NCI-H1436 (cell line): ENCODE results near the gene SLC15A3.

Source experiments
- DNase-seq: peaks from one replicate; lab custom pipeline; 2025; lab: John Stamatoyannopoulos, UW

Gene SLC15A3

DNA sequence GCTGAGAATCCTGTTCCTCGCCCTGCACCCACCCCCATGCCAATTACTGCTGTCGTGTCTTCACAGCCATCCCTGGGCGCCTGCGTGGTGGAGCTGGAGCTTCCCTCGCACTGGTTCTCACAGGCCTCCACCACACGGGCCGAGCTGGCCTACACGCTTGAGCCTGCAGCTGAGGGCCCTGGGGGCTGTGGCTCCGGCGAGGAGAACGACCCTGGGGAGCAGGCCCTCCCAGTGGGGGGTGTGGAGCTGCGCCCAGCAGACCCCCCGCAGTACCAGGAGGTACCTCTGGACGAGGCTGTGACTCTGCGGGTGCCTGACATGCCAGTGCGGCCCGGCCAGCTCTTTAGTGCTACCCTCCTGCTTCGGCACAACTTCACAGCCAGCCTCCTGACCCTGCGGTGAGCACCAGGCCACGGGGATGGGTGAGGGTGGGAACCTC lies 23.4 kb downstream of the SLC15A3 start:
- no peak for DNase-seq

DNA sequence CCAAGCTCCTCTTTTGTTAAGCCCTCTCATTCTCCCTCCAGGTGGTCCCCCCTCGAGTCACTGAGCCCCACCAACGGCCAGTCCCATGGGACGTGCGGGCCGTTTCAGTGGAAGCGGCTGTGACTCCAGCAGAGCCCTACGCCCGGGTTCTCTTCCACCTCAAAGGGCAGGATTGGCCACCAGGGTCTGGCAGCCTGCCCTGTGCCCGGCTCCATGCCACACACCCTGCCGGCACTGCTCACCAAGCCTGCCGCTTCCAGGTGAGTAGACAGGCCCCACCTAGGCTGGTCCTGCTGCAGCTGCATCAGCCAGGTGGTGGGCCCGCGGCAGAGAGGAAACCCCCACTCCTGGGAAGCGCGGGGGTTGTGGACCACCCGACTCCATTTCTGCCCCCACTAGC lies 24.4 kb downstream of the SLC15A3 start:
- no peak for DNase-seq

- DNase-seq, result no peak
Observed at GRCh38 chr11:60927061-60927592, 24.8 kb downstream of the SLC15A3 start.

DNA sequence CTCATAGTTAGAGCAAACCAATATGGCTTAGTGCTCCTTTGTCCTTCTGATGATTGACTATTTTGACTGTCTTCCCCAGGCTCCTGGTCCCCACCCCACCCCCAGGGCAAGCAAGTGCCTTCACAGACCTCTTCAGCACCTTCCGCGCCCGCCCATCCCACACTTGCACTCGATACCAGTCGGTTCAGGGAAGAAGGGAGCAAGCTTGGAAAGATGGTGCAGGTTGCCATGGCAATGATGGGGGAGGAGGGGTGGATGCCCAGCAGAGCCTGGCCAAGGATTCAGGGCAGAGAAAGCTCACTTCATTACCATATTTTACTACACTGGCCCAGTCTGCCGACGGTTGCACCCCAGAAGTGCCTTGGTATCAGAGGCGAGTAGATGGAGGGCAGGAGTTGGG lies 25.5 kb downstream of the SLC15A3 start:
- DNase-seq, result no peak

DNA sequence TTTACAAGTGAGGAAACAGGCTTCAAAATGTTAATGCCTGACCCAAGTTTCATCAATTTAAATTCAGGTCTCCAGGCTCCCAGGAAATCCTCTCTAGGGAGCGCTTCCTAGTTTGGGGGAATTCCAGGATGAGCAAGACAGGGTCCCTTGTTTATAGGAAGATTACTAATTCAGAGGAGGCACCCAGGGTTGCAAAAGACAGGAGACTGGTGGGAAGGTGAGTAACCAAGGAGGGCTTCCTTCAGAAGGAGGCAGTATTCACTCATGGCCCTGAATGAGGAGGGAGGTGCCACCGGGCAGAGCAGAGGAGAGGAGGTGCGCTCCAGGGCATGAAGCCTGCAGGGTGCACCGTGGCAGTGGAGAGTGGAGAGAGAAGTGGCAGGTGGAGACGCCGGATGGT lies 26.1 kb downstream of the SLC15A3 start:
- no peak for DNase-seq

DNA sequence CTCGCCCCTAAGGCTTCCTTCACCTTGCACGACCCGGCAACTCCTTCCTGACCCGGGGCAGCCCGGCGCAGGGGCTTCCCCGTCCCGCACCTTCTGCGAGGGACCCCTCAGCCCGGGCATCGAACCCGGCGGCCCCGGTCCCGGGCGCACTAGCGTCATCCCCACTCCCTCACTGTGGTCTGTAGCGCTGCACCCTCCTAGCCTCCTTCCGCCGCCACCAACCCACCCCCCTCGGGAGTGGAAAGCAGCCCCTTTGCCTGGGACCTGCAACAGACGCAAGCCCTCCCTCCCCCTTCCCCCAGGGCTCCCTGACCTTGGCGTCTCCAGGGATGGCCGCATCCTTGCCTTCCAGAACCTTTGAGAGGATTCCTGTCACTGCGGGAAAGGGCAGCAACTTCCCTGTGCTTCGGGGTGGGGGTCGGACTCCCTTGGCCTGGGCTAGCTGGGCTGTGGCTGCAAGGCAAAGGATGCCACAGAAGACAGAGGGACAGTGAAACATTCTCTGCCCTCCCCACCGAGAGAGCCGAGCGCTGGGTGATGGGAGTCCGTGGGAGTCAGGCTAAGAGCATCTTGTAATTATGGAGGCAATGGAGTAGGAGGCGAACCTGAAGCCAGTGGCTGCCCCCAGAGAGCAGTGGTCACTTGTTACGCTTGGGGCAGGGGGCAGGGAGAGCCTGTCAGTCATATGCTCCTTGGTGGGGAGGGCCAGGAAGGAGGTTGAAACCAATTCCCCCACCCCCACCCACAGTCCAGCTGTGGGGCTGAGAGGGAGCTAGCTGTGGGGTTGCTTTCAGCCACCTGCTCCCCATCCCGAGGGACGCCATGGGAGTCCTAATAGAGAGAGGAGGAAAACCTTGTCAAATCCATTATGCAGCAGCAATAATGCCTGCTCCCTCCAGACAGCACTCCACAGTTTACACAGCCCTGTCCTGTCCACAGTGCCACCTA lies 26.8 kb downstream of the SLC15A3 start:
- no peak for DNase-seq

DNA sequence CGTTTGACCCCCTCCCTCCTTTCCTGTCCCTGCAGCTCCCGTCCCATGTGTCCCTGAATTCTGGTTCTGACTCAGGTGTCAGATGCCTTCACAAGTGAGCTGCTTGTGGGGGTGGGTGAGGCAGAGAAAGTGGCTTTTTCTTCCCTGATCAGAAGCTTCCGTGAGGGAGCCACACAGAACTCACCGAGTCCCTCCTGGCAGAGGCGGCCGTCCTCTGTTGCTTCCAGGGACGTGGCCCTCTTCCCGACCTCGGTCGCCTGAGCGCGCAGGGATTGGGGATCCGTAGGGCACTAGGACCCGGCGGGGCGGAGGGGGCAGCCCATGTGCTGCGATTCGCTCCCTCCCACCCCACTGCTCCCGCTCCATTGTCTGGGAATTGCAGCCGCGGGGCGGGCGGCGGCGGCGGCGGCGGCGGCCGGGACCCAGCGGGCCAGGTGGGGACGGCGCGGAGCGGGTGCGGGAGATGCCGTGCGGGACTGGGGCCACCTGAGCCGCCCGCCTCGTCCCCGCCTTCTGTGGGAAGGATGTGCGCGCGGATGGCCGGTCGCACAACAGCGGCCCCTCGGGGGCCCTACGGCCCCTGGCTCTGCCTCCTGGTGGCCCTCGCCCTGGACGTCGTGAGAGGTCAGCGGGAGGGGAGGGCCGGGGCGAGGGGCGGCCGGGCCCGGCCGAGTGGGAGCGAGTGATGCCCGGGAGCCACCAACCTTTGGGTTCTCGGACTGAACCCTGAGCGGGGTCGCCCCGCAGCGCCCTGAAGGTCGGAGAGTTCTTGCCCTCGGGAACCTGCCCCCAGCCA lies 27.7 kb downstream of the SLC15A3 start, which contains the start of gene TMEM132A:
Gene TMEM132A, plus strand, starts transcription at position 351 of the 796 bp plus-strand sequence. Its CDS starts 174 bp downstream, at position 525.
- DNase-seq, result peak; percentile 66

GRCh38 chr11:60923800-60924109 lies 28.2 kb downstream of the SLC15A3 start:
- no peak for DNase-seq

DNA sequence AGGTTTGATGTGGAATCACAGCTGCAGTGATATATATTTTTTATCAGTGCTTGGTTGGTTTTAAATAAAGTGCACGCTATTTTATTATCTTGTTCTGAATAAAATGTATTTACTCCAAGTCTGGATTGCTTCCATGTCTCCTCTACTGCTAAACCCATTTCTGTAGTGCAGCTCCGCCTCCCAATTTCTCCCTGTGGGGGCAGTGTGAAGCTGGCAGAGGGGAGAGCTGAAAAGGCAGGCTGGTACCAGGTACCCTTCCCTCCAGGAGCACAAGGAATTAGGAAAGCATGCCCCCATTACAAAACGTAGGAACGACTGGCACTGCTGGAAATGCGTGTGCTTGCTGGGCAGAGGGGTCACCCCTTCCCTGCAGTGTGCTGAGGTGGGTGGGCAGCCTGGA lies 28.6 kb downstream of the SLC15A3 start:
- no peak for DNase-seq

- no peak for DNase-seq
Observed at GRCh38 chr11:60922906-60923305, 29.1 kb downstream of the SLC15A3 start.

GRCh38 chr11:60921777-60922335 lies 30.1 kb downstream of the SLC15A3 start:
- no peak for DNase-seq

DNA sequence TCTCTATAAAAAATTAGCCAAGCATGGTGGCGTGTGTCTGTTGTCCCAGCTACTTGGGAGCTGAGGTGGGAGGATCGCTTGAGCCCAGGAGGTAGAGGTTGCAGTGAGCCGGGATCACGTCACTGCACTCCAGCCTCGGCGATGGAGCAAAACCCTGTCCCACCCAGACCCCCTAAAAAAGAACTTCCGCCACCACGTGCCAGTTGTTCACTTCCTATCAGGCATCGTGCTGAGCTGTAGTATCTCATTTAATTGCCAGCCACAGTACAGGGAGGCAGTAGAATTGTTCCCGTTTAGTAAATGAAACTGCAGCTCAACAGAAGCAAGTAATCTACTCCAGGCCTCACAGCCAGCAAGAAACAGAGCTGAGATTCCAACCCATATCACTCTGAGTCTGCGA lies 30.7 kb downstream of the SLC15A3 start:
- no peak for DNase-seq

- no peak for DNase-seq
Observed at GRCh38 chr11:60919956-60920355, 32.0 kb downstream of the SLC15A3 start.

DNA sequence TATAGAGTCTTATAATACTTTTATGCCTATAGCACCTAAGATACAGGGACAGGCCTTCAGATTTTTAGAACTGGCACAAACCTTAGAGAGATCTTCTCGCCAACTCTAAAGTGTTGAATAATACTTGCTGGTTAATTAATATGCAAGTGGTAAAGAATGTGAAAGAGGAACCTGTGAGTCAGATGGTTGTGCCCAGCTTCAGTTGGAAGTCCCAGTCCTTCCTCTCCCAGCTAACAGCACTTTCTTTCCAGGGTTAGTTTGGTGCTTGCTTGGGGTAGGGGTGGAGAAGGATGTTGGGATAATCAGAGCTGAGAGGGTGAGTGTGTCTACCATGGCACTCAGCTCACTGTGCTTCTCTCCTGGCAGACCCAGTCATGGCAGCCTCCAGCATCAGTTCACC lies 32.7 kb downstream of the SLC15A3 start:
- DNase-seq, result no peak

GRCh38 chr11:60918939-60919265 lies 33.1 kb downstream of the SLC15A3 start:
- DNase-seq, result no peak

DNA sequence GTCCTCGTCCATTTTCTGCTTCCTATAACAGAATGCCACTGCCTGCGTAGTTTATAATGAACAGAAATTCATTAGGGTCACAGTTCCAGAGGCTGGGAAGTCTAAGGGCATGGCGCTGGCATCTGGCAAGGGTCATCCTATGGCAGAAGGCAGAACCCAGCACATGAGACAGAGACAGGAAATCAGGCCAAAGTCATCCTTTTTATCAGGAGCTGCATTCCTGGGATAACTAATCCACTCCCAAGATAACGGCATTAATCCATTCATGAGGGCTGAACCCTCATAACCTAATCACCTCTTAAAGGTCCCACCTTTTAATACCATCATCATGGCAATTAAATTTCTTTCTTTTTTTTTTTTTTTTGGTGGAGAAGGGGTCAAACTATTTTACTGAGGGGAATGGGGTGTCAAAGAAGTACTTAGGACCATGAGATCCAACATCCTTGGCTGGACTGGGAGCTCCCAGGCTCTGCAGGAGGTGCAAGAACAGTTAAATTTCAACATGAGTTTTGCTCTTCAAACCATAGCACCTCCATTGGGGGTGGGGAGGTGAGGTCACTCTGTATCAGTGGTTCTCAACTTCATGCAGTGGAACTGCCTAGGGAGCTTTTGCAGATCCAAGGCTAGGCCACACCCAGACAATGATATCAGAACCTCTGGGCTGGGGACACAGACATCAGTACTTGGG lies 33.6 kb downstream of the SLC15A3 start:
- DNase-seq, result no peak

GRCh38 chr11:60917267-60917666 lies 34.7 kb downstream of the SLC15A3 start:
- no peak for DNase-seq

DNA sequence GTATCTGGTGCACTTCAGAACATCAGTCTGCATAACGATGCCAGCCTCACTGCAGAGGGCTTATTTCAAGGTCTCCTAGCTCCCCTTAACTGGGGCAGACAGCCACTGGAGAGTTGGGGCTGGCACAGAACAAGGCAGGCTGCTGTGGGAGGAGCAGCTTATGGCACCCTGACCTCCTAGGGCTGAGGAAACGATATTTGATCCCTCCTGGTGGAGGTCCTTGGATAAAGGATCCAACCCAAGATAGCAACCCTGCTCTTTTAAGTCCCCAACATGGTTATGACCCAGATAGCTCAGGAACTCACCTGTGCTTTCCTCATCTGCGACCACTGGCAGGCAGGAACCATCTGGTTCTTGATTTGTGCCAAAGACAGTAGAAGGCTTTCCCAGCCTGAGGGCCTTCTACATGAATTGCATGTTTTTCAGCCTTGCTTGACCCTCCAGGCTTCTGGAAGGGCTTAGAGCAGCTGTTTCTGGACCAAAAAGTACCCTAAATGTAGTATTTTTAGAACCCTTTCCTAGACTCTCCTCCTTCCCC lies 35.2 kb downstream of the SLC15A3 start:
- DNase-seq, result no peak

- no peak for DNase-seq
Observed at GRCh38 chr11:60915248-60915914, 36.6 kb downstream of the SLC15A3 start.

- no peak for DNase-seq
Observed at GRCh38 chr11:60914633-60915247, 37.2 kb downstream of the SLC15A3 start.
